Upper lobe of right lung (tissue), 1 donor: ENCODE results near the gene POC1A. TPM values are rescaled to one million over a fixed set of nuclear protein-coding genes. Genes with fewer than 3 reads are reported as not detected.
A peak's percentile ranks its signal among the peaks of the same experiment; 100 is the strongest.

ENCODE experiments used
- ATAC-seq: fragments of 200-7000 bp; cut with Tn5 transposase; one replicate; pipeline ENCODE4 v1.9.1; 2020; ENCODE audit warnings: mild to moderate bottlenecking, moderate library complexity
- DNase-seq: peaks from one replicate; pipeline ENCODE4 v3.0.0-alpha.2; 2020
- H3K27ac ChIP-seq: fragments of 200-600 bp; one replicate; pipeline ENCODE4 v1.8.0; 2022
- H3K27me3 ChIP-seq: fragments of 200-600 bp; one replicate; pipeline ENCODE4 v1.8.0; 2022; ENCODE audit warnings: mild to moderate bottlenecking
- H3K36me3 ChIP-seq: fragments of 200-600 bp; one replicate; pipeline ENCODE4 v1.8.0; 2022
- H3K4me1 ChIP-seq: fragments of 200-600 bp; one replicate; pipeline ENCODE4 v1.8.0; 2022
- H3K4me3 ChIP-seq: fragments of 200-600 bp; one replicate; pipeline ENCODE4 v1.8.0; 2022; ENCODE audit warnings: mild to moderate bottlenecking
- H3K9me3 ChIP-seq: fragments of 200-600 bp; one replicate; pipeline ENCODE4 v1.8.0; 2022
- intact Hi-C: fragments of 100-400 bp; cut with DNase I; formaldehyde crosslinking; loops from one replicate; pipeline ENCODE4 v1.11.0; 2022
- total RNA-seq: library from RNA; stranded (reverse); fragmentation: NEBNext Ultra II Directional; extraction: Animal tissue kit (Norgen Biotek cat#: 25700); gene quantifications from one replicate; pipeline ENCODE4 v1.2.1, GENCODE V29; 2021
- TF ChIP-seq, protein P1 (sequence below): fragments of 200-600 bp; IDR thresholded peaks from one replicate; pipeline ENCODE4 v1.8.0; 2022; ENCODE audit warnings: antibody characterized with exemption
- donor health status: DM: no; HTN: yes; CAD: no; lungs with severe emphysema.

Gene POC1A
- total RNA-seq, 1 donor from 2014 or later = 2.5 TPM

DNA sequence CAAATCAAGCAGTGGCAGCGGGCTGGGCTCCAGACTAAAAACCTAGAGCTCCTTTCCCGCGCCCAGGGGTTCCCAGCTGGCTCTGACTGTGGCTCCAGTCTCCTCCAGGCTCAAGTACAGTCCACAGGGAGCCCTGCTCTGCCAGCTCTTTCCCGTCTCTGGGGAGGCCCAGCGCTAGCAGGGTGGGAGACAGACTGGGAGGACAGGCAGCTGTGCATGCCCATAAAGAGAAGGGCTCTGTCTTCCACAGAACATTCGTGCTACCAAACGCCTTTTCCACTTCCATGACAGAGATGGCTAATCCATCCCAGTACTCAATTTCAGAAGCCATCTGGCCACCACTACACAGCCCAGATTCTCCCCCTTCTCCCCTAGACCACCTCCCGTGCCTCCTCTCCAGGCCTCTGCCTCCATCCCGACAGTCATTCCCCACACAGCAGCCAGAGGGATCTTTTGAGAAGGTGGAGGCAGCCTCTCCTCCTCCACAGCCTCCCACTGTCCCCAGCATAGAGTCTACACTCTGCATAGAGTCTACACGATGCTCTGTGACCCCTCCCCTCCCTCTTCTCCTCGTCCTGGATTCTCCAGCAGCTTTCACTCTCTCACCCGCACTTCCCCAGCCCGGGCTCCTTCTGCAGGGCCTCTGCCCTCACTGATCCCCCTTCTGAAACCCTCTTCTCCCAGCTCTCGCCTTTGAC is 91.0 kb downstream of the POC1A start:
- Histone ChIP-seq H3K27me3 (no peaks in the 10 kb centered on the region), H3K9me3 (no peaks in the 10 kb centered on the region), H3K27ac (no peak overlapping the region), H3K36me3 (no peaks in the 10 kb centered on the region), H3K4me3 (no peak overlapping the region), H3K4me1 (peaks cover 5% of the 10 kb centered on the region)
- ATAC-seq (no peak), DNase-seq (no peak)
- TF ChIP-seq, protein P1, sequence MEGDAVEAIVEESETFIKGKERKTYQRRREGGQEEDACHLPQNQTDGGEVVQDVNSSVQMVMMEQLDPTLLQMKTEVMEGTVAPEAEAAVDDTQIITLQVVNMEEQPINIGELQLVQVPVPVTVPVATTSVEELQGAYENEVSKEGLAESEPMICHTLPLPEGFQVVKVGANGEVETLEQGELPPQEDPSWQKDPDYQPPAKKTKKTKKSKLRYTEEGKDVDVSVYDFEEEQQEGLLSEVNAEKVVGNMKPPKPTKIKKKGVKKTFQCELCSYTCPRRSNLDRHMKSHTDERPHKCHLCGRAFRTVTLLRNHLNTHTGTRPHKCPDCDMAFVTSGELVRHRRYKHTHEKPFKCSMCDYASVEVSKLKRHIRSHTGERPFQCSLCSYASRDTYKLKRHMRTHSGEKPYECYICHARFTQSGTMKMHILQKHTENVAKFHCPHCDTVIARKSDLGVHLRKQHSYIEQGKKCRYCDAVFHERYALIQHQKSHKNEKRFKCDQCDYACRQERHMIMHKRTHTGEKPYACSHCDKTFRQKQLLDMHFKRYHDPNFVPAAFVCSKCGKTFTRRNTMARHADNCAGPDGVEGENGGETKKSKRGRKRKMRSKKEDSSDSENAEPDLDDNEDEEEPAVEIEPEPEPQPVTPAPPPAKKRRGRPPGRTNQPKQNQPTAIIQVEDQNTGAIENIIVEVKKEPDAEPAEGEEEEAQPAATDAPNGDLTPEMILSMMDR = no peak
- intact Hi-C loops = no loop called here

DNA sequence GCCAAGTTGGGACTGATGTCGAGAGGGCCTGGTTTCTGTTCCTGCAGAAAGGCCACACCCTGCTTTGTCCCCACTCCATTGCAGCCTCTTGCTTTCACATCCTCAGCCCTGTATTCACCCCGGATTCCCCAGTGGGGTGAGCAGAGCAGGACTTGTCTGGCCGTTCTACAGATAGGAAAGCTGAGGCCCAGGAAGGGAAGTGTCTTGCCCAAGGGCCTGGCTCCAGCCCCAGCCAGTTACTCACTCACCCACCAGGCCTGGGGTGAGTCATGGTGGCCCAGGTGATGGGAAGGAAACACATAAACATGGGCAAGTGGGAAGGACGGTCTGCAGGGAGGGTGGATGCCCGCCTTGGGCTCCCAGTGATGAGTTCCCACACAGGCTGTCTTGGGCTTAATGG is 91.7 kb downstream of the POC1A start:
- Histone ChIP-seq H3K4me3 (no peak overlapping the region), H3K27ac (no peak overlapping the region), H3K36me3 (no peaks in the 10 kb centered on the region), H3K9me3 (no peaks in the 10 kb centered on the region), H3K27me3 (no peaks in the 10 kb centered on the region), H3K4me1 (peaks cover 5% of the 10 kb centered on the region)
- TF ChIP-seq, protein P1 = no peak
- peak; percentile 79 for DNase-seq
- peak; percentile 69 for ATAC-seq
- intact Hi-C loops = no loop called here

DNA sequence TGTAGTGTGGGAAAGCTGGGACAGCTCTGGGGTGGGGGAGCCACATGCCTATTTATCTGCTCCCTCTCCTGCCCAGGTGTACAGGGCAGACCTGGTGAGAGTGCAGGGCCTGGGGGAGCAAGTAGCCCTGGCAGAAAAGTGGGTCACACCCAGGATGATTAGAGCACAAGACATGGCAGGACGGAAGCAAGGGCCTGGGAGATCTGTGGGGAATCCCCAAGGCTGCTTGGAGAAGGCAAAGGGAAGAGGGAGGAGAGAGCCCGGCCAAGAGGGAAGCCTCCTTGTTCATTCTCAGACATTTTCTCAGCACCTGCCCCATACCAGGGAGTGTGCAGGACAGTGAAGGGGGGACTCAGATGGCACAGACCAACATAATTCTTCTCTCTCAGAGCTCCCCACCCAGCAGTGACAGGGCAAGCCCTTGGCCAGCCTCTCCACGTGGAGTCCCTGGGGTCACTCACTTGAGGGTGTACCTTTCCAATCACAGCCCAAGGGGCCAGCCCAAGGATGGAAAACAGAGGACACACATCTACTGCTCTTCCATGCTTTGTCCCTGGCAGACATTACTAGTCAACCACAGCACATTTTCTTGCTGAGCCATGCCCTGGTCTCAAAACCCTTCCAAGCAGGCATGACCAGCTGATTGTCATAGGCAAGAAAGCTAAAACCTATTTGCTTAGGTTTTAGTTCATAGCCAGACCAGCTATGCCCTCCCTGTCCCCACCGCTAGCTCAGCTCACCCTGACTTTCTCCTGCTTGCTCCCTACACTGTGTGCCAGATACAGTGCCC is 92.9 kb downstream of the POC1A start:
- Histone ChIP-seq H3K27ac (no peak overlapping the region), H3K36me3 (no peaks in the 10 kb centered on the region), H3K4me1 (peaks cover 5% of the 10 kb centered on the region), H3K9me3 (no peaks in the 10 kb centered on the region), H3K27me3 (no peaks in the 10 kb centered on the region), H3K4me3 (no peak overlapping the region)
- TF ChIP-seq, protein P1 = no peak
- DNase-seq (no peak), ATAC-seq (no peak)
- intact Hi-C loops = no loop called here

DNA sequence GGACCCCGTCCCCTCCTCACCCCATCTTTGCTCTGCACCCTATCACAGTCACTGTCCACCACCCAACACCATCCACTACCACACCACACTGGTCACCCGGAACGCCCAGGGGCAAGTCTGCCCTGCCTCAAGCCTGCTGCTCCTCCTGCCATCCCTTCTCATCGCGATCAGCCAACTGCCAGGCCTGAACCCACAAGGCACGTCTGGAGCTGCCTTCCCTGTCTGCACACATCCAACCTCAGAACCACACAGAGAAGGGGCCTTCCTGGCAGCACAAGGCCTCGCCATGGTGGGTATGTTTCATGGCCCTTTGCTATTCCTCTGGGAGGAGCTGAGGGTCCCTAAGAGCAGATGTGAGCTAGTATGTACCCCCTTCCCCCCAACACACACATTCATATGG is 94.4 kb downstream of the POC1A start:
- Histone ChIP-seq H3K27ac (no peak overlapping the region), H3K9me3 (no peaks in the 10 kb centered on the region), H3K36me3 (no peaks in the 10 kb centered on the region), H3K4me1 (peaks cover 6% of the 10 kb centered on the region), H3K4me3 (no peak overlapping the region), H3K27me3 (no peaks in the 10 kb centered on the region)
- no peak for DNase-seq
- intact Hi-C loops = loop anchor here (10.0 kb wide), 1 partner anchor 85 kb away; no protein-coding TSS in a partner anchor
- ATAC-seq = no peak
- TF ChIP-seq, protein P1 = no peak

DNA sequence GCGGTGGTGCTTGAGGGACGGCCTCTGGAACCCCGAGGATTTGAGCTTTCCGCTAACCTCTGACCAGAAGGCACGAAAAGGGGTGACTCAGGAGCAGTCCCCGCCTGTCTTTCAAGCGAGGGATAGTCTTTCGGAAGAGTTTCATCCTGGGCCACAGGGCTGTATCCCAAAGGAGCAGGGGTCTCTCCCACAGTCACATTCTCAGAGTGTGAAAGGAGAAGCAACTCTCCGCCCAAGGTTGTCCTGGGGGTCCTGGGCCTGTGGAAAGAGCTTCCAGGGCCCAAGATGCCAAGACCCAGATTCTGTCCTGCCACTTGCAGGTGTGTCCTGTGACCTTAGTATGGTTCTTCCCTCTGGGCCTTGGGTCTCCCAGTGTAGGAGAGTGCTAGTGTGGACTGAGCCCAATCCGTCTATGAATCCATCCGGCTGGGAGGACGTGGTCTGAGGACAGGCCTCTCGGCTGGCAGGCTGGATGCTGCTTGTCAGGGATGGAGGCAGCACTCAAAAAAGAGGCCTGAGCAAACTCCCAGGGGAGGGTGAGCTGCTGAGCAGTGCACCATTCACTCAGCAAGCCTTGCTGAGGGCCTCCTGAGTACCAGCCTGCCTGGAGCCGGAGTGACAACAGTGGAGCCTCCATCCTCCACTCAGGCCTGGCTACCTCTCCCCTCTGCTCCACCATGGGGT is 96.3 kb downstream of the POC1A start:
- H3K27ac ChIP-seq = peak overlapping the region; percentile 69
- intact Hi-C loops = loop anchor here (10.0 kb wide), 1 partner anchor 87 kb away; no protein-coding TSS in a partner anchor
- no peak for ATAC-seq

More for the DNA sequence above, 96.3 kb downstream of the POC1A start:
- Histone ChIP-seq H3K27me3 (no peaks in the 10 kb centered on the region), H3K4me1 (peaks cover 24% of the 10 kb centered on the region), H3K9me3 (no peaks in the 10 kb centered on the region), H3K4me3 (peak overlapping the region; percentile 56), H3K36me3 (peaks cover 6% of the 10 kb centered on the region)
- DNase-seq = no peak
- TF ChIP-seq, protein P1 = peak; percentile 5
